ENCODE data around the gene GLUD1.
"Not testable (repeated sequence)": the region's sequence is repeated elsewhere in the genome, so short reads cannot be mapped to it uniquely, and the experiment has no call there.

GLUD1 gene

GRCh38 chr10:87038786-87039185, 55.9 kb downstream of the GLUD1 start:
- no peak for DNase-seq

- DNase-seq, result no peak
These were observed 56.3 kb downstream of the GLUD1 start for GRCh38 chr10:87038286-87038717.

GRCh38 chr10:87036623-87037022, 58.0 kb downstream of the GLUD1 start:
- no peak for DNase-seq

DNA sequence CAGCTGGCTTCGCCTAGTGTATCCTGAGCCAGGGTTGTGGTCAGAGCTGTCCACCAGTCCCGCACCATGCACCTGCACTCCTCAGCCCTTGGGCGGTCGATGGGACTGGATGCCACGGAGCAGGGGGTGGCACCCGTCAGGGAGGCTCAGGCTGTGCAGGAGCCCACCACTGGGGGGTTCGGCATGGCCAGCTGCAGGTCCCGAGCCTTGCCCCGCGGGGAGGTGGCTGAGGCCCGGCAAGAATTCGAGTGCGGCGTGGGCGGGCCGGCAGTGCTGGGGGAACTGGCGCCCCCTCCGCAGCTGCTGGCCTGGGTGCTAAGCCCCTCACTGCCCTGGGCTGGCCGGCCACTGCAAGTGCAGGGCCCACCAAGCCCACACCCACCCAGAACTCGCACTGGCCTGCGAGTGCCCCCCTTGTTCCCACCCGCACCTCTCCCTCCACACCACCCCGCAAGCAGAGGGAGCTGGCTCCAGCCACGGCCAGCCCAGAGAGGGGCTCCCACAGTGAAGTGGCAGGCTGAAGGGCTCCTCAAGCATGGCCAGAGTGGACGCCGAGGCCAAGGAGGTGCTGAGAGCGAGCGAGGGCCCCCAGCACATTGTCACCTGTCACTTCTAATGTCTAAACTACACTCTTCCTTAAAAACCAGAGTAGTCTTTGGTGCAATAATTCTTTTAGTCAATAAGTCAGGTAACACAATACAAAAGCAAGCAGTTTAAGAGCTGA, 63.6 kb downstream of the GLUD1 start:
- no peak for DNase-seq

DNA sequence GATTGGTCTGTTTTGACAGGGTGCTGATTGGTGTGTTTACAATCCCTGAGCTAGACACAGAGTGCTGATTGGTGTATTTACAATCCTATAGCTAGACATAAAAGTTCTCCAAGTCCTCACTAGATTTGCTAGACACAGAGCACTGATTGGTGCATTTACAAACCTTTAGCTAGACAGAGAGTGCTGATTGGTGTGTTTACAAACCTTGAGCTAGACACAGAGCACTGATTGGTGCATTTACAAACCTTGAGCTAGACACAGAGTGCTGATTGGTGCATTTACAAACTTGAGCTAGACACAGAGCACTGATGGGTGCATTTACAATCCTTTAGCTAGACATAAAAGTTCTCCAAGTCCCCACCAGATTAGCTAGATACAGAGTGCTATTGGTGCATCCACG, 64.2 kb downstream of the GLUD1 start:
- not testable (repeated sequence) for DNase-seq

- not testable (repeated sequence) for DNase-seq
These were observed 67.7 kb downstream of the GLUD1 start for GRCh38 chr10:87026747-87027508.

DNA sequence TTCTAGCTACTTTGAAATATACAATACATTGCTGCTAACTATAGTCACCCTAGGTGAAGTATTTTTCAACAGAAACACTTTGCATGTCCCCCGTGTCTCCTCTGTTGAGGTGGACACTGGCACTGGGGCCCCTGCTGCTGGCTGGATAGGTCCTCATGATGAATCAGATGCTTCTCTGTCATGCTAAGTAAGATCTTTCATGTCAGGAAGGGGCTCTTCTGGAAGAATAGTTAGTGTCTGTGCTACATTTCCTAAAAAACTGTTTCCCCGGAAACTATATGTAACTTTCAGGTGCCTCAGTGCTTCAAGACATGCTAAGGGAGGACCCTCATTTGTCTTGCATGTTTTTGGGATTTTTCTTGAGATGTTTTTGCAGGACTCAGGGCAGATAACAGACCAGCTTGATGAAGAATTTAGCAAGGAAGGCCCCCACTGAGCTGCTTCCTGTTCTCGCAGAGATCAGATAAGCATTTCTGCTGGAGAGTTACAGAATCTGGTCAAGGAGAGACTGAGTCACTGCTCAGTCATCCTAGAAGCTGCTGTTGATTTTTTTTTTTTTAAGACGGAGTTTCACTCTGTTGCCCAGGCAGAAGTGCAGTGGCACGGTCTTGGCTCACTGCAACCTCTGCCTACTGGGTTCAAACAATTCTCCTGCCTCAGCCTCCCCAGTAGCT, 69.2 kb downstream of the GLUD1 start:
- DNase-seq, result peak; percentile 52 to 77

- not testable (repeated sequence) for DNase-seq
These were observed 74.6 kb downstream of the GLUD1 start, which contains the start of gene FAM25A for GRCh38 chr10:87020056-87020455. Gene FAM25A (plus strand): TSS chr10:87020294. CDS start chr10:87020325, 31 bp downstream.

DNA sequence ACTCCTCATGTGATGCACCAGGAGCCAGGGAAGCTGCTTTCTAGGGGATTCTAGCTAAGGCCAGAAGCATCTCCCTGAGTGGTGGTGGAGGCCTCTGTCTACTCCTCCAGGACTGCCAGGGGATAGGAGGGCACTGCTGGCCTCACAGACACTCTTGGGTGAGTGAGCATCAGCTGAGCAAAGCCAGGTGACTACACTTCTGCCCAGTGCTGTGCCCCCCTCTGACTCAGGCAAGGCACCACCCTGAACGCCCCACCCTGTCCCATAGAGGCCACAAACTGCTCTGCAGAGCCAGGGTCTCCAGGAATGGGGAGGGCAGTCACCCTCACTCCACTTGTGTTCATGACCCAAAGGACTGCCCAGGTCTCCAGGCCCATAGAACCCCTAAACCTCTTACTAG, 75.1 kb downstream of the GLUD1 start:
- not testable (repeated sequence) for DNase-seq

GRCh38 chr10:87019066-87019465, 75.6 kb downstream of the GLUD1 start:
- DNase-seq, result not testable (repeated sequence)

- not testable (repeated sequence) for DNase-seq
These were observed 76.5 kb downstream of the GLUD1 start for GRCh38 chr10:87018127-87018526.

- DNase-seq, result not testable (repeated sequence)
These were observed 79.5 kb downstream of the GLUD1 start for GRCh38 chr10:87014986-87015716.

DNA sequence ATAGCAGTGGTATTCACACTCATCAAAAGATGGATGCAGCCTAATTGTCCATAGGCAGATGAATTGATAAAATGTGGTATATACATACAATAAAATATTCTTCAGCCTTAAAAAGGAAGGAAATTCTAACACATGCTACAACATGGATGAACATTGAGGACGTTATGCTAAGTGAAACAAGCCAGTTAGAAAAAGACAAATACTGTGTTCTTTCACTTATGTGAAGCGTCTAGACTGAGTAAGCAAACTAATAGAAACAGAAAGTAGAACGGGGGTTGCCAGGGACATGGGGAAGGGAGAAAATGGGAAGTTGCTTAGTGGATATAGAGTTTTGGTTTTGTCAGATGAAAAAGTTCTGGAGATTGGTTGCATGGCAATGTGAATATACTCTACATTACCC, 81.1 kb downstream of the GLUD1 start:
- not testable (repeated sequence) for DNase-seq

- DNase-seq, result not testable (repeated sequence)
These were observed 85.4 kb downstream of the GLUD1 start for GRCh38 chr10:87009134-87009696.

GRCh38 chr10:87008303-87008702, 86.3 kb downstream of the GLUD1 start:
- not testable (repeated sequence) for DNase-seq

- DNase-seq, result not testable (repeated sequence)
These were observed 87.0 kb downstream of the GLUD1 start for GRCh38 chr10:87007674-87008073.

GRCh38 chr10:87007124-87007523, 87.5 kb downstream of the GLUD1 start:
- DNase-seq, result not testable (repeated sequence)

DNA sequence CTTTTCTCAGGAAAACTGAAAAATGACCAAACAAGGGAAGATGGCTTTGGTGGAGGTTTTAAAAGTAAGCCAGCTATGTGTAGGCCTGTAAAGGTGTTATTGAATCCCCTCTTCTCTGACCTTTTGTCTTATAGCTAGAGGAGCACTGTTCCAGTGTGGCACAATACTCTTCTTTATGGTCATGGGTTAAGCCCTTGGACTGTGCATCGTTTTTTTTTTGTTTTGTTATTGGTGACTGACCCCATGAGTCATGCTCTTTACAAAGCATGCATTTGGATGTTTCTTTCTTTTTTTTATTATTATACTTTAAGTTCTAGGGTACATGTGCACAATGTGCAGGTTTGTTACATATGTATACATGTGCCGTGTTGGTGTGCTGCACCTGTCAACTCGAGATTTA, 94.2 kb downstream of the GLUD1 start:
- DNase-seq, result no peak

All from SW 1271 (cell line).